GM10248 (cell line): ENCODE results near the gene RGL1.

Experiments
- CTCF ChIA-PET: fragments of 300-600 bp; sonication (Branson Sonifier 250); formaldehyde crosslinking; extraction: SDS; loops from one replicate; lab custom pipeline; 2021; ENCODE audit warnings: antibody characterized with exemption; lab: Yijun Ruan, JAX
- POLR2A ChIA-PET: fragments of 350-650 bp; sonication (Branson Sonifier 250); formaldehyde crosslinking; extraction: SDS; loops from one replicate; lab custom pipeline; 2020; ENCODE audit warnings: antibody characterized with exemption; lab: Yijun Ruan, JAX
- DNase-seq: peaks from one replicate; pipeline ENCODE4 v3.0.0; 2012; ENCODE audit errors: extremely low spot score
- TF ChIP-seq, protein P1 (sequence below): IDR thresholded peaks from 2 replicates; pipeline ENCODE4 v1.5.1; 2012; ENCODE audit warnings: mild to moderate bottlenecking, low read depth; ENCODE audit errors: extremely low read depth, missing control alignments, control extremely low read depth

Gene RGL1

DNA sequence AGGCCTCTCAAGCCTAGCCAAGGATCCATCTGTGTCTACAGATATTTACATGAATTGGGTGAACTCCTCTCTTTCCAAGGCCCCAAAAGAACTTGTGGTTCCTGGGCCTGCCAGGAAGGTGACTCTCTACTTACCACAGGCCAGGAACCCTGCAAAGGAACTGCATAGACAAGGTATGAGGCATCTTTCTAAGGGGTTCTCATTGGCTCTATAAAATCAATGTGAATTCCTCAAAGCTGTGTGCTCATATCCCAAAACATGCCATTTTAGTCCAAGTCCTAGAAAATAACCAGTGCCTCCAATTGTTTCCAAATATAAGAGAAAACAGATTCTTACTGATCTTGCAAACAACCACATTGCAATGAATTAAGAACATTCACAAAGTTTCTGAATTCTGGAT, 39.9 kb upstream of the RGL1 start:
- ChIA-PET CTCF (interaction anchor here (0.6 to 2.0 kb wide), 3 partner anchors 33 to 352 kb away, joined by 3 to 5 read pairs (median 3); no protein-coding TSS in a partner anchor), POLR2A (no interaction called here)
- TF ChIP-seq, protein P1, sequence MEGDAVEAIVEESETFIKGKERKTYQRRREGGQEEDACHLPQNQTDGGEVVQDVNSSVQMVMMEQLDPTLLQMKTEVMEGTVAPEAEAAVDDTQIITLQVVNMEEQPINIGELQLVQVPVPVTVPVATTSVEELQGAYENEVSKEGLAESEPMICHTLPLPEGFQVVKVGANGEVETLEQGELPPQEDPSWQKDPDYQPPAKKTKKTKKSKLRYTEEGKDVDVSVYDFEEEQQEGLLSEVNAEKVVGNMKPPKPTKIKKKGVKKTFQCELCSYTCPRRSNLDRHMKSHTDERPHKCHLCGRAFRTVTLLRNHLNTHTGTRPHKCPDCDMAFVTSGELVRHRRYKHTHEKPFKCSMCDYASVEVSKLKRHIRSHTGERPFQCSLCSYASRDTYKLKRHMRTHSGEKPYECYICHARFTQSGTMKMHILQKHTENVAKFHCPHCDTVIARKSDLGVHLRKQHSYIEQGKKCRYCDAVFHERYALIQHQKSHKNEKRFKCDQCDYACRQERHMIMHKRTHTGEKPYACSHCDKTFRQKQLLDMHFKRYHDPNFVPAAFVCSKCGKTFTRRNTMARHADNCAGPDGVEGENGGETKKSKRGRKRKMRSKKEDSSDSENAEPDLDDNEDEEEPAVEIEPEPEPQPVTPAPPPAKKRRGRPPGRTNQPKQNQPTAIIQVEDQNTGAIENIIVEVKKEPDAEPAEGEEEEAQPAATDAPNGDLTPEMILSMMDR, result no peak
- no peak for DNase-seq

DNA sequence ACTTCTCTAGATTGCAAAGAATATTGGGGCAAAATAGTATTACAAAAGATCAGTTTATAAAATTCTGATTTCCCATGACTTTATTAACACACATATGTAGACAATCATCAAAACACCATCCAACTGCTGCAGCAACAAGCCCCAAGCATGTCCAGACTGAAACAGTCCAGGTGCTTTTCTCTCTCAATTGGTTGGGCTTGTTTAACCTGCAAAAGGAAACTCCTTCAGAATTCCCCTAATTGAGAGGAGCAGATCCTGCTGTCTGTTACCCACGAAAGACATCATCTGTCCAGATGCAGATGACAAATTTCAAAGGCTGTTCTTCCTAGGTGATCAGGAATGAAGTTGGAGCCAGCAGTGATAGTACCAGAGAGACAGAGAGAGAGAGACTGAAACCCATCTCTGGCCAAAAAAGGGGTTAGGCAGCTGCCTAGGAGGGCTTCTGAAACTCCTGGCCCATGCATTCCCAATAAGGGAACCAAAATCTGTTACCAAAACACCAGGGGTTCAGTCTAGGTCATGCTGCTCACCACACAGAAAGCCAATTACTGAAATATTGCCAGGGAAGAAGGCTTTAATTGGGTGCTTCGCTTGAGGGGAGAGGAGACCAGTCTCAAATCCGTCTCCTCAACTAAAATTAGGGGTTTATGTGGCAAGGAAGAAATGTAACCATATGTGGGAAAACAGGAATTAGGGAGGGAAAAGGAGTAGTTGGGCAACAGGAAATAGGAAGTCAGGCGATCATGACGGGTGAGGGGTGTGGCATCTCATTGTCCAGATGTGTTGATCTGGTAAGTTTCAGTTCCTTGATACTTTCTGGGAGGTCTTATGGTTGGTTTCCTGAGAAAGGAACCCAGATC, 34.7 kb upstream of the RGL1 start:
- no peak for DNase-seq
- ChIA-PET CTCF (interaction anchor here (0.8 to 1.5 kb wide), 6 partner anchors 11 to 85 kb away, joined by 3 to 5 read pairs (median 3); no protein-coding TSS in a partner anchor), POLR2A (no interaction called here)
- TF ChIP-seq, protein P1, result no peak

DNA sequence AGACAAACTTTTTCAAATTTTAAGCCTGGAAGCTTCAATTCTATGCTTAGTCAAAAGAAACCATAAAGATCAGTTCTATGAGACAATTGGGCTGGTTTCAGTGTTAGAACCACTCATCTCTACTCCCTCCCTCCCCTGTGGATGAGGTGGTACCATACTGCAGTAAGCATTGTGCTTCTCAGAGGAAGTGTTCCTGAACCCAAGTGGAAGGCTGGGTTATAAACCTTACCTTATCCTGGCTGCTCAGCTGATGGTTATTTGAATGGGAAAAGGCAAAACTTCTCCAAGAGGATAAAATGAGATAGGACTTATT, 34.1 kb upstream of the RGL1 start:
- POLR2A ChIA-PET, result no interaction called here
- no peak for DNase-seq
- CTCF ChIA-PET, result interaction anchor here (1.0 to 2.6 kb wide), 2 partner anchors 11 to 12 kb away, joined by 3 to 8 read pairs; no protein-coding TSS in a partner anchor
- TF ChIP-seq, protein P1, result no peak

DNA sequence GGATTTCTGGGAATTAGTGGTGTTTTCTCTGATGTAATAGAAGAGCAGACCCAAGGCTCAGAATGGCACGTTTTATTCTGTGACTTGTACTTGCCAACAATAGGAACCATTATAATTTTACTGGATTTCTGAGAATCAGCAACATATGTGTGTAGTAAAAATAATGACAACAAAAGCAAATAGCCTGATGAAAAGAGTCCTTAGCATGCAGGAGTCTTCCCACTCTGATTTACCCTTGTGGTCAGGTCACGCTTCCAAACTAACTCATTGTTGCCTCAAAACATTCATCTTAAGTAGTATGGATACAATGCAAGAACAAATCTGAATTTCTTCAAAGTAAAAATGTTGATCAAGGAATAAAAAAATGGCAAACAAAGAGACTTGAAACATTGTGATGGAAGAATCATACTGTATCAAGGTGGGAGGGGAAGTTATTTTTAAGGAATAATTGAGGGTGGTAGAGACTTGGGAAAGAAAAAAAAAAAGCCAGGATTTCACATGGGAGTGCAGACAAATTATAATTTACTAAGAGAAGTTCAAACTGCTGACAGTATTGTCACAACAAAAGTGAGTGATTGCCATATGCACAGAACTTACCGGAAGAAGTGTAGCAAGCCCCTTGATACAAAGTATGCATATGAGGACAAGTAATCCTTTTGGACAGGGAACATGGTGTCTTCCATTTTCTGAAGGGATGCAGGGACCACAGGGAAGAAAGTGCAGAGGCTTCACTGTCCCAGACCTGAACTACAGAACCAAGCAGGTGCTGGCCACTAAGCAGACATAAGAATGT, 31.2 kb upstream of the RGL1 start:
- CTCF ChIA-PET, result interaction anchor here (0.7 to 2.6 kb wide), 2 partner anchors 8 to 955 kb away, joined by 3 to 8 read pairs; no protein-coding TSS in a partner anchor
- POLR2A ChIA-PET, result interaction anchor here (0.6 kb wide), 1 partner anchor 338 kb away, joined by 3 read pairs; no protein-coding TSS in a partner anchor
- TF ChIP-seq, protein P1, result no peak
- no peak for DNase-seq

DNA sequence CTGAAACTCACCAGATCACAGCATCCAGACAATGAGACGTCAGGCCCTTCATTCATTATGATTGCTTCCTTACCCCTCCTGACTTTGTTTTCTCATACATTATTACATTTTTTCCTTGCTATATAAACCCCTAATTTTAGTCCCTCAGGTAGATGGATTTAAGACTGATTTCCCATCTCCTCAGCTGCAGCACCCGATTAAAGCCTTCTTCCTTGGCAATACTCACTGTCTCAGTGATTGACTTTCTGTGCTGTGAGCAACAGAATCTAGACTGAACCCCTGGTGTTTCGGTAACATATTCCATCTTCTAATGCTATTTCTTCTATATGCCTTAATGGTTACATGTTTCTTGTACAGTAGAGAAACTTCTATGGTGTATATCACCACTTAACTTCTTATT, 30.0 kb upstream of the RGL1 start:
- ChIA-PET POLR2A (no interaction called here), CTCF (no interaction called here)
- TF ChIP-seq, protein P1, result no peak
- no peak for DNase-seq

DNA sequence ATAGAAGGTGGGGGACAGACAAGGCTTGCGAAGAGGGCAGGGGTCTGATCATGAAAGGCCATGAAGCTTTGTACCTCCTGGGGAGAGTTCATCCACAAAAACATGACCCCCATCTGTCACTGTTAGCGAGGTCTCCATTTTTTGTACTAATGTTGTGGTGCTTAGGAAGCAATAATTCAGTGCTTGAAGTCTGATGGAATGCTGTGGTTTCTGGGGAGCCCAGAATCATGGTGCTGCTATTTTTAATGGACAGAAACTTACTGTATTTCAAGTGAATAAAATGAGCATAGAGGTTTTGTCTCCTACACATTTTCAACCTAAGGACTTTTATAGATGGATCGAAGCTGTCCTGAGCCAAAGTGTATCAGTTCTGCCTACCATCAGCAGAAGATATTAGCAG, 28.2 kb upstream of the RGL1 start:
- TF ChIP-seq, protein P1, result no peak
- CTCF ChIA-PET, result interaction anchor here (1.1 to 1.9 kb wide), 3 partner anchors 15 to 56 kb away, joined by 3 to 7 read pairs (median 3); no protein-coding TSS in a partner anchor
- DNase-seq, result no peak
- POLR2A ChIA-PET, result no interaction called here
